Endothelial cell of umbilical vein (primary cell): ENCODE data around the gene CHSY1.
A peak's percentile ranks its signal among the peaks of the same experiment; 100 is the strongest.

ENCODE experiments used
- EZH2 ChIP-seq: IDR thresholded peaks from 2 replicates; pipeline ENCODE4 v1.6.1; 2012; ENCODE audit warnings: borderline replicate concordance, low read depth, mild to moderate bottlenecking, moderate library complexity, low read length, inconsistent platforms; ENCODE audit not compliant: severe bottlenecking
- FOS ChIP-seq: IDR thresholded peaks from 2 replicates; pipeline ENCODE4 v1.6.1; 2011; ENCODE audit warnings: mild to moderate bottlenecking, low read length, moderate library complexity, borderline replicate concordance; ENCODE audit not compliant: insufficient read depth
- MYC ChIP-seq: IDR thresholded peaks from one replicate; pipeline ENCODE4 v1.6.1; 2011; ENCODE audit warnings: mild to moderate bottlenecking, low read depth, low read length
- POLR2A ChIP-seq: IDR thresholded peaks from 2 replicates; pipeline ENCODE4 v1.6.1; 2012; ENCODE audit warnings: low read depth, mild to moderate bottlenecking, control low read depth, low read length
- POLR2AphosphoS5 ChIP-seq: IDR thresholded peaks from 2 replicates; pipeline ENCODE4 v1.6.1; 2012; ENCODE audit warnings: low read depth, mild to moderate bottlenecking, control low read depth, low read length, moderate library complexity; ENCODE audit not compliant: insufficient read depth
- TF ChIP-seq, protein P1 (sequence below), 2 donors: IDR thresholded peaks; 1 replicate in 1 of 2; 2 replicates in 1 of 2; pipeline ENCODE4 v1.5.1; 2011; ENCODE audit warnings: low read length in 2 of 2, mild to moderate bottlenecking in 2 of 2, moderate library complexity in 2 of 2, control low read depth in 1 of 2, inconsistent platforms in 1 of 2, low read depth in 1 of 2; ENCODE audit not compliant: insufficient read depth in 1 of 2; ENCODE audit errors: extremely low read depth in 1 of 2
- TF ChIP-seq, protein P2 (sequence below): IDR thresholded peaks from 2 replicates; pipeline ENCODE4 v1.6.1; 2011; ENCODE audit not compliant: insufficient read depth, insufficient read length

DNA sequence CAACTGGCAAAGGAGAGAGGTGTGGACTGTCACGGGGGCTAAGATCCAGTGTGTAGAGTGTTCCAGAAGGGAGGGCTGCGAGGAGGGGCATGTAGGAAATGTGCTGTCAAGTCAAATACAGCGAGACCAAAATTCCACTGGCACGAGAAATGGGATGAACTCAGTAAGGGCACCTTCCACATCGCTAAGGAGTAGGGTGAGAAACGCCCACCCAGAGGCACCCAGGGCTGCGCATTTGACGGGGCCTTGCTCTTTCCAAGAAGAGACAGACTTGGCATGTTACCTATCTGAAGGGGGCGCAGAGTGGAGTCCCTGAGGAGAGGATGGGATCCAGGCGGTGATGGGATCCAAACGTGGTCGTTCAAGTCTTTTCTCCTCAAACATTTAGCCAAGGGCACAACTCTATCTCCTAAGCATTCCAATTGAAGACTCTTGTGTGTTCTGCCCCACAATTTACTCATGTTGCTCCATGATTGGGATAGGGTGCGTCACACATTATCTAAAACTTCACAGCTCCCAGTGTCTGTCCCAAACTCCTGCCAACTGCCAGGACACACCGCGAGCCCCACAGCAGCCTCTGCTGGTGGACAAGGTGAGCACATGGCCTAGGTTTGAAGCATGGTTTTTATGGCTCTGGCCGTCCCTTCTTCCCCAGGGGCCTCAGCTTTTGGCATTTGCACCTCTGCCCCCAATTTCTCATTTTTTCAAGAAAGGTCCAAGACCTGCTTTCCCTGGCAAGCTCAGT lies 17.8 kb upstream of the CHSY1 start:
- TF ChIP-seq POLR2A (peak; percentile 30), EZH2 (no peak), POLR2AphosphoS5 (peak; percentile 15), FOS (no peak), MYC (no peak)
- TF ChIP-seq, protein P1, sequence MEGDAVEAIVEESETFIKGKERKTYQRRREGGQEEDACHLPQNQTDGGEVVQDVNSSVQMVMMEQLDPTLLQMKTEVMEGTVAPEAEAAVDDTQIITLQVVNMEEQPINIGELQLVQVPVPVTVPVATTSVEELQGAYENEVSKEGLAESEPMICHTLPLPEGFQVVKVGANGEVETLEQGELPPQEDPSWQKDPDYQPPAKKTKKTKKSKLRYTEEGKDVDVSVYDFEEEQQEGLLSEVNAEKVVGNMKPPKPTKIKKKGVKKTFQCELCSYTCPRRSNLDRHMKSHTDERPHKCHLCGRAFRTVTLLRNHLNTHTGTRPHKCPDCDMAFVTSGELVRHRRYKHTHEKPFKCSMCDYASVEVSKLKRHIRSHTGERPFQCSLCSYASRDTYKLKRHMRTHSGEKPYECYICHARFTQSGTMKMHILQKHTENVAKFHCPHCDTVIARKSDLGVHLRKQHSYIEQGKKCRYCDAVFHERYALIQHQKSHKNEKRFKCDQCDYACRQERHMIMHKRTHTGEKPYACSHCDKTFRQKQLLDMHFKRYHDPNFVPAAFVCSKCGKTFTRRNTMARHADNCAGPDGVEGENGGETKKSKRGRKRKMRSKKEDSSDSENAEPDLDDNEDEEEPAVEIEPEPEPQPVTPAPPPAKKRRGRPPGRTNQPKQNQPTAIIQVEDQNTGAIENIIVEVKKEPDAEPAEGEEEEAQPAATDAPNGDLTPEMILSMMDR (IDR thresholded peaks at IDR 0.05; ENCODE audit: extremely low read depth in 1 of 2, insufficient read depth in 1 of 2, low read depth in 1 of 2, low read length in 2 of 2): peak; percentile 22 to 50
- TF ChIP-seq, protein P2, sequence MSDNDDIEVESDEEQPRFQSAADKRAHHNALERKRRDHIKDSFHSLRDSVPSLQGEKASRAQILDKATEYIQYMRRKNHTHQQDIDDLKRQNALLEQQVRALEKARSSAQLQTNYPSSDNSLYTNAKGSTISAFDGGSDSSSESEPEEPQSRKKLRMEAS: peak; percentile 37
